ENCODE results near the gene EHMT1.

Gene EHMT1

DNA sequence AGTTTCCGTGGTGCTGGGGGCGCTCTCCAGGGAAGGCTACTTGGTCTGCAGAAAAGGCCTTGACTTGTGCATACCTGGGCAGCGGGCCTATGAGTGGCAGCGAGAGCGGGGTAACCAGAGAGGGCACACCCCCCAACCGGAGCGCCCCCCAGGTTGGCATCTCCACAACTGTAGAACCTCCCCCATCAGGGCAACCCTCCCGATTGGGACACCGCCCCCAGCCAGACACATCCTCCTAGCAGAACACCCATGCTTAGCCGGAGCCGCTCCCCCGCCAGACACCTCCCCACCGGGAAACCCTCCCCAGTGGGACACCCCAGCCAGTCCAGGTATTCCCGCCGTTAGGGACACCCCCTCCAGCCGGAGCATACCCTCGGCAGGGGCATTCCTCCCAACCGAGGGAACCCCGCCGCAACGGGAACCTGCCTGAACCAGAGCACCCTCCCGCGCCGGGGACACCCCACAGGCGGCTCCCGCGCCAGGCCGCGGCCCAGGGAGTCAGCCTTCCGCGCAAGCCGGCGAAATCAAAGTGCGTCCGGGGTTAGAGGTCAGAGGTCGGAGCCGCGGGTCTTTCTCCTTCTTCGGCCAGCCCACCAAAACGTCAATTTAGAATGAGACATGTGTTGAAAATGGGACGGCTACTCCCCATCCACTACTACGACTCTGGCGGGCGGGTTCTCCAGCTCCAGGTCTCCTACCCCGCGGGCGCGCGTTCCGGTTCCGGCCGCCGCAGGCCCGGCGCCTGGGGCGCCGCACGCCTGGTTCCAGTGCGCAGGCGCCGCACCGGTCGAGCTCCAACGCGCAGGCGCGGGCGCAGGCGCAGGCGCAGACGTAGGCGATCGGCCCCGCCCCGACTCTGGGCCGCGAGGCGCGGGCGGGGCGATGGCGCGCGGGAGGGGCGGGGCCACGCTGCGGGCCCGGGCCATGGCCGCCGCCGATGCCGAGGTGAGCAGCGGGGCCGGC, at the start of gene EHMT1:
Gene EHMT1, plus strand, starts transcription at position 901 of the 963 bp plus-strand sequence. Its CDS starts 24 bp downstream, at position 925.
- DNase-seq, result peak; percentile 82

DNA sequence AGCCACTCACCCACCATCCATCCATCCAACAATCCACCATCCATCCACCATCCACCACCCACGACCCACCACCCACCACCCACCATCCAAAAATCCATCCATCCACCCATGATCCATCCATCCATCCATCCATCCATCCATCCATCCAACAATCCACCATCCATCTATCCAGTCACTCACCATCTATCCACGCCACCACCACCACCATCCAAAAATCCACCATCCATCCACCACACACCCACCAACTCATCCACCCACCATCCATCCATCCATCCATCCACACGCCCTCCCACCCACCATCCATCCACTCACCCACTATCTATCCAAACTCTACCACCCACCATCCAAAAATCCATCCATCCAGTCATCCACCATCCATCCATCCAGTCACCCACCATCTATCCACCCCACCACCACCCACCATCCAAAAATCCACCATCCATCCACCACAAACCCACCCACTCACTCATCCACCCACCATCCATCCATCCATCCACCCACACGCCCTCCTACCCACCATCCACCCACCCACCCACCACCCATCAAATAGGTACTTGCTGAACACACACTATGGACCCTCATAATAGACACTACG, 49.1 kb upstream of the EHMT1 start:
- DNase-seq, result no peak

DNA sequence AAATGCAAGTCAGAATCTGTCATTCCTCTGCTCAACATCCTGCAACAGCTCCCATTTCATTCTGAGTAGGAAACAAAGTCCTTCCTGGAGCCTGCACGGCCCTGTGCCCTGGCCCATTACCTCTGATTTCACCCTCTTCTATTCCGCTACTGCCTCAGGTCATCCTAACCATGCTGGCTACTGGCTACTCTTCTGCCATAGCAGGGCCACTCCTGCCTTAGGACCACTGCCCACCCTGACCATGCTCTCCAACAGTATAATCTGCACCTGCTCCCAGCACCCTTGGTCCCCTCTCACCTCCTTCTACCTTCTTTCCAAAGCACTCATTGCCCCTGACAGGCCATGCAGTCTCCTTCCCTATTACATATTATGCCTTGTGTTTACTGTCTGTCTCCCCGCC, 48.2 kb upstream of the EHMT1 start:
- no peak for DNase-seq

DNA sequence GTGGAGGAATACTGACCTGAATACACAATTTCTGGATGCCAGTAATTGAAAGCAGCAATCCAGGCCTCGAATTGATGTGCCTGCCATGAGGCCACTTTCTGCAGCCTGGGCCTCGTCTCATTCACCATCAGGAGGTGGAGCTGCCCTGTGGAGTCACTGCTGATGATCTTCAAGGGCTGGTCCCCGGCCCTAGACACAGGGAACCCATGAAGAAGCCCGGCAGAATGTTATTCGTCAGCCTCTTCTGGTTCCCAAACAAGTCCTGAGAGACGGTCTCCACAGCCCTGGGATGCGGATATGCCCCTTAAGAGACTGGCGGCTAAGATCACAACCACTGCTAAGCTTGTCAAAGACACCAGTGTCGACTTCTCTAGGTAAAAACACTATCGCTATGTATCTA, 44.6 kb upstream of the EHMT1 start:
- DNase-seq, result no peak

DNA sequence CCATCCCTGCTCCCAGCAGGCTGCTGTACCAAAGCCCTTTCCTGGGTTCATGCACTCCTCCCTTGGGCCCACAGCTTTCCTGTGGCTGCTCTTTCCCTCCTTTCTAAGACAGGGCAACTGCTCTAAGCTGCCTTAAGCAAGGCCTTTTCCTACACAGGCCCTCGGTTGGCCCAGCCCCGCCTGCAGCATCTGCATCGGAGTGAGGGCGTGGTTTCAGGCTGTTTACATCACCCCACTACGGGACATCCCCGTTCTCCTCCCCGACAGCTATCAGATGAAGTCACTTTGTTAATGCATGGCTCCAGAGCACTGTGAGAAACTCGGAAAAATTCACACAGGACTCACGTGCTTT, 43.5 kb upstream of the EHMT1 start:
- peak; percentile 18 for DNase-seq

DNA sequence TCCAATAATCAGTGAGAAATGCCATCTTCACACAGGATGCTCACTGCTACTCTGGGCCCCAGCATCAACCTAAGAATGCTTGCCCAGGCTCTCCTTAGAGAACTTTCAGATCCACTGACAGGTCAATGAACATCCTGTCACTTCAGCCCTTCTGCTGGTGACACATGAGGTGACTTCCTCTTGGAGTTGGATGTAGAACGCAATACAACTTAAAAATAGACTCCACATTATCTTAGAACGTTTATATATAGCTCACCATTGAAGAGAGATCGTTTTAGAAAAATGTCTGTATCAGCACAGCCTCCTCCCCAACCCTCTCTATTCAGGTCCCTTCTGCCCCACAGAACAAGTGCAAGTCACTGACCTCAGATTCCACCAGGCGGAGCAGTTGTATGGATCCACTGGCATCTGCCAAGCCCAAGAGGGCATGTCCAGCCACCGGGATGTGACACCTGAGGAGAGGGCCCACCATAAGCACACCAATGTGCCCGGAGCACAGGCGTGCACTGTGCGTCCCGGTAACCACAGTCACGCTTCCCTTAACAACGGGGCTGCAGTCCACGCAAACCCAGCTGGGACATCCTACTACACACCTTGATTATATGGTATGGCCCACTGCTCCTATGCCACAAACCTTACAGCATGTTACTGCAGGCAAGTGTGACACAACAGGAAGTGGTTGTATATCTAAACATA, 42.9 kb upstream of the EHMT1 start:
- DNase-seq, result no peak

DNA sequence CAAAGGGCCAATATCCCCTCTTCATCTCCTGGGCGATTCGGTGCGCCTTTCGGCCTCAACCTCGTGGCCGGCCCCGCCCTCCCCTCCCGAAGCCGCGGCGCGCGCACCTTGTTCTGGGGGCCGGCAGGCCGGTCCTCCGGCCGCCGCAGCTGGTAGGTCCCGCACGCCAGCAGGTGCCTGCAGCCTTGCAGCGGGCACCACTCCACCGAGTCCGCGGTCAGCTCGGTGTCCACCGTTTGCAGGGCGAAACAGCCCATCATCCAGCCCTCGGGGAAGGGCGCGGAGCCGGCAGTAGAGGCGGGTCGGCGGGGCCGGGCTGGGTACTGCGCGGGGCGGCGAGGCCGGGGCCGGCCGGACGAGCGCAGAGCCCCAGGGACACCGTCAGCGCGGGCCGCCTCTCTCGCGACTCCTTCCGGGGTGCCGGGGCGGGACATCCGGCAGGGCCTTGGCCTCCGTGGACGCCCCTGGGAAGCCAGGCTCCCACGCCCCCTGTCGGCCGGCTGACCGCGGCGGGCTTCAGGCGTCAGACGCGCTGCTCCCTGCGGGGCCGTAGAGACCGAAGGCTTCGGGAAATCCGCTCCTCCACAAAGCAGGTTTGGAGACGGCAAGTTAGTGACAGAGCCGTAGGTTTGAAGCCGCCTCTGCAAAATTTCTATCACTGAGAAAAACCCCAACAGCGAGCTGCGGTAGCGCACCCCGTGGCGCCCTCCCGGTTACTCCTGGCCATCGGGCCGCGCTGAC, 40.1 kb upstream of the EHMT1 start, which contains the start of gene DPH7:
Gene DPH7, minus strand, starts transcription at position 408 of the 741 bp plus-strand sequence. Its CDS starts 148 bp downstream, at position 260.
- peak; percentile 90 for DNase-seq

DNA sequence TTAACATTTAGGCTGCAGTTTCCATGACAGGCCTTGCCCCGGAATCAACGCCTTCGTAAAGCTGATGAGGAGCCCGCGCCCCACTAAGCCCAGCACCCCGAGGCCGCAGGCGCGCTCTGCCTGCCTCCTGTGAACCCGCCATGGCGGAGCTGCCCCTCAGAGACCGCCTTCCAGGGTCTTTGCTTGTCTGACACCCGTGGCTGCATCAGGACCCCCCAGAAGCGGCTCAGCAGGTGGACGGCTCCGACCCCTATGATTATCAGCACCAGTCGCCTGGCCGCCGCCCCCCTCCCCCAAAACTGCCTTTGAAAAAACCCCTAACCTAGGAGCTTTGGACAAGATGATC, 39.6 kb upstream of the EHMT1 start:
- DNase-seq, result no peak

DNA sequence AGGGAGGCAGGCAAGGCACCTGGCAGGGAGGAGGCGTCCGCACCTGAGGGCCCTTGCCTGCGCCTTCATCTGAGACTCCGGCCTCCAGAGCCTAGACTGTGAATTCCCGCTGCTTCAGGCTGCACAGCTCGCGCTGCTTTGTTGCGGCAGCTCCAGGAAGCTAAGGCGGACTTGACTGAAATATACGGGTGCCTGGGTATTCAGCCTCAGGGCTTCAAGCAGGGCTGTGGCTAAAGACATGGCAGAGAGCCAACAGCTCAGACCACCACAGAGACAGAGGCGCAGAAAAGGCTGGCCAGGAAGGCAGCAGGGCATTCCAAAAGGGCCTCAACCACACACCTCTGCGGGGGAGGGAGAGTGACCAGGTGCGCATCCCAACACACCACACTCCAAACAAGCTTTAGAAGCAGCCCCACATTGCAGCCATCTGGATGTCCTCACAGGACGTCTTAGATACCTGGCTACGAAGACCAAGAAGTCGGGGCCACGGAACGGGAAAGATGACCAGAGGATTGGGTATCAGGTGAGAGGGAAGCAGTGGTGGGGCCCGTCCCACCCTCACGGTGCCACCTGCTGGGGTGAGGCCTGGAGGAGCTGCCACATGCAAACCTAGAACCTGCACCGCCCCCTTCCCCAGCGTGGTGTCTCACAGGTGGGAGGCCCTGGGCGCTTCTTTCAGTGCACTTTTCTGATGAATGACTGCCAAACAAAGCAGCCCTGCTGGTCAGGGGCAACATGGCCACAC, 38.4 kb upstream of the EHMT1 start:
- DNase-seq, result no peak

DNA sequence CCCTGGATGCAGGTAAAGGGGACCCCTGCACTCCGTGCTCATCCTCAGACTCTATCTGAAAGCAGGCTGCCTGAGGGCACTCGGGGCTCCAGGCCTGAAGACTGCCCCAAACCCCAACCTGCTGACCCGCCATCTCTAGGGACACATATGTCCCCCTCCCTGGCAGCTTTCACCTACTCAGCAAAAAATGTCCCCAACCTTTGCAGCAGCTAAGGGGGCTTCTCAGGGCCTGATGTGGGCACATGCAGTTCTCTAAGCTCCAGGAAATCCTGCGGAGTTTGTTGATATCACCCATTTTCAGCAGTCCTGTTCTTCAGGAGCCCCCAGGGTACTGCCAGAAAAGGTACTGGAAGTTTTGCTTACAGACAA, 37.9 kb upstream of the EHMT1 start:
- DNase-seq, result no peak

DNA sequence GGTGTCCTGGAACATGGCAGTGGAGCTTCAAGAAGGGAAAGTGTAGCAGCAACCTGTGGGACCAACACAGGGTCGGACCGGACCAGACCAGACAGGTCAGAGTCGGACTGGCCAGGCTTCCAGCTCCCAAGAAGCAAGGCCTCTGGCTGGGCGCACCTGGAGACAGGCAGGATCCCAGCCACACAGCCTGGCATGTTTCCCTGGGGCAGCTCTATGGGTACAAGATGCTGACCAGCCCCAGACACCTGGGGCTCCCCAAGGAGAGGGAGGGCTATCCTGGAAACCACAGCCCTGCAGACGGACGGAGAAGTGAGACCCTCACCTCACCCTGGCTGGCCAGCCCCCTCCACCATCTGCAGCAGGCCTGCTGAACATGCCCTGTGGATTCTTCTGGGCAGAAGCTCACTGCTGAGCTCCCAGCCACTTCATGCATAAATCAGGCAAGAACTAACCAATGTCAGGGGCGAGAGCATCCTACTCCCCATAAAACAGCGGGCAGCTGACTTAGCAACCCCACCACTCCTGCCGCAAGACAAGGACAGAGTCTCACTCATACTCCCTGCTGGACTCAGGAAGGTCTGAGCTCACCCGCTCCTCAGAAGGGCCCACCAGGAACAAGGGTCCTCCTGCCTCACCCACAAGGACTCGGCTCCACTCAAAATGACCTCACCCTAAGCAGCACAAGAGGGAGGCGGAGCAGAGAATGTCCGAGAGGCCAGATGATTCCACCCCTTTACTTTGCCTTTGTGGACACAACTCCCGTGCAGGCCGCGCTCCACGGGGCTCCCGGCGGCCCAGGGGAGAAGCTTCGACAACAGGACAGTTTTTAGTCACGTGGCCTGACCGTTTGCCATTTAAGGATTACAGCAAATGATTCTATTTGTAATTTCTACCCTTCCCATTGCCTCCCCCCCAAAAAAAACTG, 37.2 kb upstream of the EHMT1 start:
- DNase-seq, result no peak

DNA sequence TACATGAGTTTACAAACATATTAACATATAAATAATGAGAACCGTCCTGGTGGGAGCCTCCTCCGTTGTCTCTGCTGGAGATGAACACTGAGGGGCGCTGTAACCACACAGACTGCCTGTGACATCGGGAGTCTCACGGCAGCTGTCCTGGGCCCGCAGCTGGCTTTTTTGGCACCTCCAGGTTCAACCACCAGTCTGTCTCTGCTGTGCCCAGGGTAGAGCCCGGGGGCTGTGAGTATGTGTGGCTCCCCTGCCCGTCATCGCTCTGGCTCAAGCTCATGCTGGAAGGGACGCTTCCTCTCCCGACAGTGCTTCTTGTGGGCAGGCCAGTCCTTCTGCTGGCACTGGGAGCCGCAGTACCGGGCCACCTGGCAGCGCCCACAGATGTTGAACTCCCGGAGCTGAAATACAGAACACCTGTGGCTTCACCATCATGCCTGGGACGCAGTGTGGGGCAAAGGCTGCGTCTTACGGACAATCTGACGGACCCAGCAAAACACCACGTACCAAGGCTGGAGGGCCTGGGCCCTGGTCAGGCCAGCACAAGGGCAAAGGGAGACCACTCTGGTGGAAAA, 36.4 kb upstream of the EHMT1 start:
- no peak for DNase-seq

DNA sequence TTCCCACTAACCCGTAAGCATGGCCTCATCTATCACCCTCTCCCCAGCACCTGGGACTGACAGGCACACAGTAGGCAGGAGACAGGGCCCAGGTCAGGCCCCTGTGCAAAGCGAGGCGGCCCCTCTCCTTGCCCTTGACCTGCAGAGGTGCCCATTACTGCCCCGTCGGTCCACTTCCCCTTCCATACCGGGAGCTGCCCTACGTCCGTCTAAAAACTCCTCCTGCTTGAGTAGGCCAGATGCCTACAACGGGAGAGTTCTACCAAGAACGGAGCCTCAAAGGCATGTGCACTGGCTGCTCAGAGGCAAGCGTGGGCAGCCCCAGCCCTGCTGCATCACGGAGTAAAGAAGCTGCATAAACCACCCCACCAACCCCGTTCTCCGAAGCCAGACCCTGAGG, 35.5 kb upstream of the EHMT1 start:
- DNase-seq, result no peak

DNA sequence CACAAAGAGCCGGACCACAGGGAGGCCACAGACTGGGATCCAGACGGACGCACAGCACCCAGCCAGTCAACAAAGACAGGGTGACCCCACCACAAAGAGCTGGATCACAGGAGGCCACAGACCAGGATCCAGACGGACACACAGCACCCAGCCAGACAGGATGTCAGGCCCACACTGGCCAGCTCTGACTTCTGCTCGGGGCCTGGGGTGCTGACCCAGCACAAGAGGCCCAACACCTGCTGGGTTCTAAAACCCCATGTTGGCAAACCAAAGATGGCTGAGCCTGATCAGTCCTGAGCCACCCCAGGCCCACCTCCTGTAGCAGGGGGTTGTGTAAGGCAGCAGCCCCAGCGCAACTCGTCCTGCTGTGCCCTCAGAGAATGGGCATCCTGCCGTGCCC, 34.8 kb upstream of the EHMT1 start:
- no peak for DNase-seq

DNA sequence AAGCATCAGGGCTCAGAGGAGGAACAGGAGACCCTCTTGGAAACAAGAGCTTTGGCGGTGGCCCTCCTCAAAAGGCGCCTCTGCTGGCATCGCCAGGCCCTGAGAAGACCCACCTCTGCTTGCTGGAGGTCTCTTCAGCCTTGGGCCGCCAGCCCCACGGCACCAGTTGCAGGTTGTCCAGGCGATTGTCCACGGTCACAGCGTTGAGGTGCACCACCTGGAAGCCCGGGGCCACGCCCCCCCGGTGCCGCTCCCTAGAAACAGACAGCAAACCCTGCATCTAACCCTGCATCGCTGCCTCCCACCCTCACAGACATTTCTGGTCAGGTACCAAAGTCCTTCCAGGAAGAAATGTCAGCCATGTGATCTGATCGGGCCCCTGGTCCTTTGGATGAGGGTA, 32.0 kb upstream of the EHMT1 start:
- DNase-seq, result no peak

DNA sequence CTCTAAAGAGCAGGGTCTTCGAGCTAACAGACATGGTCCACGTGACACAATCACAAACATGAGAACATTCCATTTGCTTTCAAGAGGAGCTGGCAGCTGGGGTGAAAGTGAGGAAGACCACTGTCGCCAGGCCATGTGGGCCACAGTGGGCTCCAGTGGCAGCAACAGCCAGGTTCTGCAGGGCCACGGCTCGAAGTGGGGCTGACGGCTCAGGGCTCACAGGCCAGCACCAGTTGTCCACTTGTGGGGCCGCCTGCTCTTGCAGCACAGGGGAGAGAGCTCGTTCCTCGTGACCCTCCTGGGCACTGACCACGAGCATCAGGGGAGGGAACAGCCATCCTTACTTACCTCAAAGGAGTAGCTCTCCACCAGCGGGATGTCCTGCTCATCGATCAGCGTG, 30.5 kb upstream of the EHMT1 start:
- DNase-seq, result no peak

DNA sequence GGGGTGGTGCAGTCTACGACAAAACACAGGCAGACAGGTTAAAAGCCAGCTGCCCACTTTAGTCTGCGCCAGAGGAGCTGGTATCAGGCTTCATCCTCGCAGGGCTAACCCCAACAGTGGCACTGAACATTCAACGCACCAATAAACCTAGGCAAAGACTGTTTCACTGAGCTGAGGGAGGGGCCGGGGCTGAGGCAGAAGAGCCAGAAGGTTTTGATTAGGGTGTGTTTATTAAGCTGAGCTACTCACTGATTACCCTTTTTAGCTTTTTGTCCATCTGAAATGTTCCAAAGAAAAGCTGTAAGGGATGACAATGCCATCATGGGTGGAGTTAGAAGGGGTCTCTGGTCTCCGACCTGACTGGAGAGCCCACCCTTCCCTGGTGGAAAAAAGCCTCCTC, 29.9 kb upstream of the EHMT1 start:
- no peak for DNase-seq

DNA sequence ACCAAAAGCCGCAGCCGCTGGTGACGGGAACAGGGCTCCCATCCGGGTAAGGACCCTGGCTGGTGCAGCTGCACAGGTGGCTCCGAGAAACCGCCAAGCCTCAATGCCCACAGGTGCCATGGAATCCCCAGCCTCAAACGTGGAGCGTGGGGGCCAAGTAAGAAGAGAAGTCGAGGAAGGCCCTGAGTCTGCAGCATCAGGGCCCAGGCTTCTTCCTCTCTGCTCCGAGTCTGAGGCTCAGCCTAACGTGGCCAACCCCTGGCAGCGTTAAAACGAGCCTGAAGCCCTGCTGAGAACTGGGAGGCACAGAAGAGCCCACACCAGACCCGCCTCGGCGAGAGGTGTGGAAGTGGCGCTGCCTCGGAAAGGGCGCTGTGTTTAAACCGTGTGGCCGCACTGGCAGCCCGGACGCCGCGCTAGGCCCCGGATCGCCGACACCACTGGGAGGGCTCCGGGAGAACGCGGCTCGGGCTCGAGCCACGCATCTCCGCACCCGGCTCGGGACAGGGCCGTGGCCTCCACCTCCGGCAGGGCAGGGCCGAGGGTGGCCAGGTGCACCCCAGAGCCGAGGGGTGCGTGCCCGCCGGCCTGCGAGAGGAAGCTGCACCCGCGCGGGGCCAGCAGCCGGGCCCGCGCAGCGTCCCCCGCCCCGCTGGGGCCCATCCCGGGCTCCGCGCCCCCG, 29.2 kb upstream of the EHMT1 start:
- DNase-seq, result no peak

DNA sequence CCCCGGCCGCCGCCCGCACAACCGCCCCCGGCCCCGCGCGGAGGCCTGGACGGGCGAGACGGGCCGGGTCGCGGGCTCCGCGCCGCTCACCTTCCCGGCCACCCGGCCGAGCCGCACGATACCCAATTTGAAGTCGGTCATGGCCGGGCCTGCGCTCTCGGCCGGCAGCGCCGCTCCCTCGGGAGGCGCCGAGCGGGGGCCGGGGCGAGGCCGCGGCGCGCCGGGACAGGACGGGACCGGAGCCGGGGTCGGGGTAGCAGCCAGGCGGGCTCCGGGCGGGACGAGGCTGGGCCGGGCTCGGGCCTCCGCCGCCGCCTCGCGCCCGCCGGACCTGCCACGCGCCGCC, 28.7 kb upstream of the EHMT1 start:
- DNase-seq, result no peak
